ENCODE results near the gene EXOC4.

Gene EXOC4

GRCh38 chr7:133428326-133428725 is 175.4 kb downstream of the EXOC4 start:
- no peaks in the 10 kb centered on the region for H3K36me3 ChIP-seq (ENCODE audit: control insufficient read depth, low read length)

GRCh38 chr7:133428876-133429275 is 176.0 kb downstream of the EXOC4 start:
- no peaks in the 10 kb centered on the region for H4K20me1 ChIP-seq (ENCODE audit: control insufficient read depth, insufficient read depth, low read depth, low read length)
- no peaks in the 10 kb centered on the region for H3K79me2 ChIP-seq (ENCODE audit: control insufficient read depth, low read length)
- H3K27ac ChIP-seq (ENCODE audit: low read depth, low read length) = no peak overlapping the region
- no peak overlapping the region for H3K4me2 ChIP-seq (ENCODE audit: low read length)
- no peaks in the 10 kb centered on the region for H3K4me1 ChIP-seq (ENCODE audit: control insufficient read depth, low read length)
- H3F3A ChIP-seq (ENCODE audit: control insufficient read depth, insufficient read depth) = no peaks in the 10 kb centered on the region
- H3K36me3 ChIP-seq (ENCODE audit: control insufficient read depth, low read length) = no peaks in the 10 kb centered on the region
- no peaks in the 10 kb centered on the region for H3K9me2 ChIP-seq (replicated peaks; ENCODE audit: control insufficient read depth, low read length)
- no peaks in the 10 kb centered on the region for H3K27me3 ChIP-seq (ENCODE audit: control insufficient read depth, low read length)
- TF ChIP-seq EZH2phosphoT487 (IDR thresholded peaks at IDR 0.05; ENCODE audit: borderline replicate concordance, low read length) (no peak), CTCF (IDR thresholded peaks at IDR 0.05; ENCODE audit: low read depth, low read length, poor library complexity, severe bottlenecking) (no peak)
- H3K9me3 ChIP-seq (ENCODE audit: control insufficient read depth, insufficient read depth, low read length) = no peaks in the 10 kb centered on the region
- H3K4me3 ChIP-seq (ENCODE audit: low read length) = no peak overlapping the region

More at GRCh38 chr7:133428326-133428725, 175.4 kb downstream of the EXOC4 start:
- no peaks in the 10 kb centered on the region for H3K4me1 ChIP-seq (ENCODE audit: control insufficient read depth, low read length)
- H3F3A ChIP-seq (ENCODE audit: control insufficient read depth, insufficient read depth) = no peaks in the 10 kb centered on the region
- H3K9me3 ChIP-seq (ENCODE audit: control insufficient read depth, insufficient read depth, low read length) = 0 out of 2 replicates have a peak, but pooled peaks cover 3% of the 10 kb centered on the region
- H3K9me2 ChIP-seq (replicated peaks; ENCODE audit: control insufficient read depth, low read length) = no peaks in the 10 kb centered on the region
- no peaks in the 10 kb centered on the region for H3K79me2 ChIP-seq (ENCODE audit: control insufficient read depth, low read length)
- no peak overlapping the region for H3K4me3 ChIP-seq (ENCODE audit: low read length)
- TF ChIP-seq CTCF (IDR thresholded peaks at IDR 0.05; ENCODE audit: low read depth, low read length, poor library complexity, severe bottlenecking) (no peak), EZH2phosphoT487 (IDR thresholded peaks at IDR 0.05; ENCODE audit: borderline replicate concordance, low read length) (no peak)
- H3K27ac ChIP-seq (ENCODE audit: low read depth, low read length) = no peak overlapping the region
- H3K27me3 ChIP-seq (ENCODE audit: control insufficient read depth, low read length) = no peaks in the 10 kb centered on the region
- no peaks in the 10 kb centered on the region for H4K20me1 ChIP-seq (ENCODE audit: control insufficient read depth, insufficient read depth, low read depth, low read length)
- no peak overlapping the region for H3K4me2 ChIP-seq (ENCODE audit: low read length)

- TF ChIP-seq CTCF (IDR thresholded peaks at IDR 0.05; ENCODE audit: low read depth, low read length, poor library complexity, severe bottlenecking) (no peak), EZH2phosphoT487 (IDR thresholded peaks at IDR 0.05; ENCODE audit: borderline replicate concordance, low read length) (no peak)
- H3K27ac ChIP-seq (ENCODE audit: low read depth, low read length) = no peak overlapping the region
- no peaks in the 10 kb centered on the region for H3K36me3 ChIP-seq (ENCODE audit: control insufficient read depth, low read length)
- H3K4me2 ChIP-seq (ENCODE audit: low read length) = no peak overlapping the region
- no peaks in the 10 kb centered on the region for H3K9me2 ChIP-seq (replicated peaks; ENCODE audit: control insufficient read depth, low read length)
- no peaks in the 10 kb centered on the region for H3K79me2 ChIP-seq (ENCODE audit: control insufficient read depth, low read length)
- H3K4me3 ChIP-seq (ENCODE audit: low read length) = no peak overlapping the region
- H3K9me3 ChIP-seq (ENCODE audit: control insufficient read depth, insufficient read depth, low read length) = no peaks in the 10 kb centered on the region
- H3K27me3 ChIP-seq (ENCODE audit: control insufficient read depth, low read length) = no peaks in the 10 kb centered on the region
- H3K4me1 ChIP-seq (ENCODE audit: control insufficient read depth, low read length) = no peaks in the 10 kb centered on the region
- no peaks in the 10 kb centered on the region for H4K20me1 ChIP-seq (ENCODE audit: control insufficient read depth, insufficient read depth, low read depth, low read length)
- no peaks in the 10 kb centered on the region for H3F3A ChIP-seq (ENCODE audit: control insufficient read depth, insufficient read depth)
These were observed 176.5 kb downstream of the EXOC4 start for GRCh38 chr7:133429371-133429770.

All from DOHH2 (cell line).